ENCODE data around the gene TSKU. TPM values are rescaled to one million over a fixed set of nuclear protein-coding genes. Genes with fewer than 3 reads are reported as not detected.
A peak's percentile ranks its signal among the peaks of the same experiment; 100 is the strongest.

Gene TSKU
- total RNA-seq, 6 experiments from 2014 or later = 8.3 to 11.0 (median 10.1) TPM

- no peaks in the 10 kb centered on the region for H3K9me3 Mint-ChIP-seq
- no peaks in the 10 kb centered on the region for H3K4me1 Mint-ChIP-seq (ENCODE audit: low read depth)
- peak; percentile 32 for DNase-seq
- H3K27ac Mint-ChIP-seq = no peak overlapping the region
- peaks cover 26% of the 10 kb centered on the region for H3K27me3 Mint-ChIP-seq (ENCODE audit: insufficient read depth)
- H3K36me3 Mint-ChIP-seq (ENCODE audit: low read depth) = no peaks in the 10 kb centered on the region
- H3K4me3 Mint-ChIP-seq = no peak overlapping the region
- no peak for TF ChIP-seq CTCF (IDR thresholded peaks at IDR 0.05)
Observed at GRCh38 chr11:76744186-76745043, 38.7 kb upstream of the TSKU start.

DNA sequence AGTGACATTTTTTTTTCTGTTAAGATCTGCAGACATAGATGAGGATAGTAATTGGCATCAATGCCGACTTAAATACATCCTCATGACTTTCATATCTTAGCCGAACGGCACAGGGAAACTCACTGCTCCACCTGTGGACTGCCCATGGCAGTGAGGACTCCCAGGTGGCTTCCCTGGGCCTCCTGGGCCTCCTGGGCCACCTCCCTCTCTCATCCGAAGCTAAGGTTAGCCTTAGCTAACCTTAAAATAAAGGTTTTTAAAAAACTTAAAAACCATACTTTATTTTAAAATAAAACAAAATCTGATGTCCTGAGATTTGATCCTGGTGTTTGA, 38.1 kb upstream of the TSKU start:
- Mint-ChIP-seq H3K4me3 (no peak overlapping the region), H3K9me3 (no peaks in the 10 kb centered on the region), H3K36me3 (ENCODE audit: low read depth) (no peaks in the 10 kb centered on the region), H3K27ac (no peak overlapping the region), H3K4me1 (ENCODE audit: low read depth) (no peaks in the 10 kb centered on the region), H3K27me3 (ENCODE audit: insufficient read depth) (peaks cover 26% of the 10 kb centered on the region)
- no peak for TF ChIP-seq CTCF (IDR thresholded peaks at IDR 0.05)
- no peak for DNase-seq

GRCh38 chr11:76745561-76746207, 37.5 kb upstream of the TSKU start:
- Mint-ChIP-seq H3K4me3 (no peak overlapping the region), H3K4me1 (ENCODE audit: low read depth) (no peaks in the 10 kb centered on the region), H3K27me3 (ENCODE audit: insufficient read depth) (peaks cover 24% of the 10 kb centered on the region), H3K36me3 (ENCODE audit: low read depth) (no peaks in the 10 kb centered on the region), H3K9me3 (no peaks in the 10 kb centered on the region), H3K27ac (no peak overlapping the region)
- no peak for DNase-seq
- TF ChIP-seq CTCF (IDR thresholded peaks at IDR 0.05) = no peak

- H3K36me3 Mint-ChIP-seq (ENCODE audit: low read depth) = no peaks in the 10 kb centered on the region
- no peak for DNase-seq
- peaks cover 1% of the 10 kb centered on the region for H3K4me1 Mint-ChIP-seq (ENCODE audit: low read depth)
- H3K27me3 Mint-ChIP-seq (ENCODE audit: insufficient read depth) = peaks cover 24% of the 10 kb centered on the region
- H3K9me3 Mint-ChIP-seq = no peaks in the 10 kb centered on the region
- no peak for TF ChIP-seq CTCF (IDR thresholded peaks at IDR 0.05)
- H3K4me3 Mint-ChIP-seq = no peak overlapping the region
- H3K27ac Mint-ChIP-seq = no peak overlapping the region
Observed at GRCh38 chr11:76747153-76747914, 35.8 kb upstream of the TSKU start.

- no peaks in the 10 kb centered on the region for H3K36me3 Mint-ChIP-seq (ENCODE audit: low read depth)
- H3K27me3 Mint-ChIP-seq (ENCODE audit: insufficient read depth) = peaks cover 24% of the 10 kb centered on the region
- peaks cover 10% of the 10 kb centered on the region for H3K4me1 Mint-ChIP-seq (ENCODE audit: low read depth)
- DNase-seq = no peak
- TF ChIP-seq CTCF (IDR thresholded peaks at IDR 0.05) = no peak
- no peak overlapping the region for H3K27ac Mint-ChIP-seq
- no peaks in the 10 kb centered on the region for H3K9me3 Mint-ChIP-seq
- H3K4me3 Mint-ChIP-seq = no peak overlapping the region
Observed at GRCh38 chr11:76747915-76748860, 35.0 kb upstream of the TSKU start.

Measured in HFFc6 (cell line).